Skeletal muscle satellite cell (primary cell): Measurements from ENCODE around the gene ATP8B1.

Source experiments
- H3K27me3 ChIP-seq: 2 replicates; pipeline ENCODE4 v1.7.0; 2013; ENCODE audit warnings: low read length; ENCODE audit not compliant: control insufficient read depth, insufficient read depth
- H3K36me3 ChIP-seq: 2 replicates; pipeline ENCODE4 v1.7.0; 2013; ENCODE audit warnings: mild to moderate bottlenecking, control low read depth, low read length; ENCODE audit not compliant: insufficient read depth
- H3K4me1 ChIP-seq: 2 replicates; pipeline ENCODE4 v1.7.0; 2013; ENCODE audit warnings: low read length; ENCODE audit not compliant: control insufficient read depth, insufficient read depth
- H3K4me2 ChIP-seq: 2 replicates; pipeline ENCODE4 v1.7.0; 2013; ENCODE audit warnings: mild to moderate bottlenecking, low read length
- H3K4me3 ChIP-seq: 2 replicates; pipeline ENCODE4 v1.7.0; 2013; ENCODE audit warnings: low read length
- H3K9ac ChIP-seq: 2 replicates; pipeline ENCODE4 v1.7.0; 2013; ENCODE audit warnings: mild to moderate bottlenecking, low read depth, low read length, moderate library complexity
- H3K9me3 ChIP-seq: replicated peaks from 2 replicates; pipeline ENCODE4 v1.7.0; 2013; ENCODE audit warnings: mild to moderate bottlenecking, control low read depth, low read length

The ATP8B1 gene

GRCh38 chr18:57709335-57709734, 93.8 kb downstream of the ATP8B1 start:
- peaks cover 8% of the 10 kb centered on the region for H3K36me3 ChIP-seq
- no peaks in the 10 kb centered on the region for H3K27me3 ChIP-seq
- no peaks in the 10 kb centered on the region for H3K9me3 ChIP-seq
- H3K4me1 ChIP-seq = peaks cover 10% of the 10 kb centered on the region
- no peak overlapping the region for H3K4me3 ChIP-seq
- no peak overlapping the region for H3K9ac ChIP-seq
- H3K4me2 ChIP-seq = no peak overlapping the region

GRCh38 chr18:57708288-57708687, 94.8 kb downstream of the ATP8B1 start:
- H3K36me3 ChIP-seq = peaks cover 8% of the 10 kb centered on the region
- no peak overlapping the region for H3K4me2 ChIP-seq
- no peak overlapping the region for H3K9ac ChIP-seq
- peaks cover 10% of the 10 kb centered on the region for H3K4me1 ChIP-seq
- no peaks in the 10 kb centered on the region for H3K27me3 ChIP-seq
- H3K4me3 ChIP-seq = no peak overlapping the region
- H3K9me3 ChIP-seq = no peaks in the 10 kb centered on the region

DNA sequence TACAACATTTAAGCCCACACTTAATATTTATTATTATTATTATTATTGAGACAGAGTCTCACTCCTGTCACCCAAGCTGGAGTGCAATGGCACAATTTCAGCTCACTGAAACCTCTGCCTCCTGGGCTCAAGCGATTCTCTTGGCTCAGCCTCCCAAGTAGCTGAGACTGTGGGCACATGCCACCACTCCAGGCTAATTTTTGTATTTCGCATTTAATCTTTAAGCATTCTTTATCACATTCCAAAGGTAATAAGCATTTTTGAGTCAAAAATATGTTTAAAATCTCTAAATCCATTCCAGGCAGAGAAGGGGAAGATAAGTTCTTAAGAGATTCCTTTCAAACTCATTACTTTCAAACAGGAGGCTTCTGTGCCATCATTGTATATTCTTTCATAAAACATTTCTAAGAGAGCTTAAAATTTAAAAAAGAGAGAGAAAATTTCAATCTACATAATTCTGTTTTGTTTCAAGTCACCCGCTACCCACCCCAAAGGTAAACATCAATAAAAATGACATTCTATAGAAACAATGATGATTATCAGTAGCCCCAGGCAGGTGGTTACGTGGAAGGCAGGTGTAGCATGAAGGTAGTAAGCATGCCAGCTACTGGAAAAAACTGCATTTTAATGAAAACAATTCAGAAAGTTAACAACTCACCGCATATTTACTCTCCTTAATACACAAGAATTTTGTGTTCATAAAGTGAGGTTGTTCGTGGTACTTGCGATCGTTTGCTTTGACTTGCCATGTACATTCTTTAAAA, 97.1 kb downstream of the ATP8B1 start:
- Histone ChIP-seq H3K9me3 (no peaks in the 10 kb centered on the region), H3K4me3 (no peak overlapping the region), H3K4me1 (no peaks in the 10 kb centered on the region), H3K9ac (no peak overlapping the region), H3K27me3 (no peaks in the 10 kb centered on the region), H3K4me2 (no peak overlapping the region), H3K36me3 (peaks cover 18% of the 10 kb centered on the region)

DNA sequence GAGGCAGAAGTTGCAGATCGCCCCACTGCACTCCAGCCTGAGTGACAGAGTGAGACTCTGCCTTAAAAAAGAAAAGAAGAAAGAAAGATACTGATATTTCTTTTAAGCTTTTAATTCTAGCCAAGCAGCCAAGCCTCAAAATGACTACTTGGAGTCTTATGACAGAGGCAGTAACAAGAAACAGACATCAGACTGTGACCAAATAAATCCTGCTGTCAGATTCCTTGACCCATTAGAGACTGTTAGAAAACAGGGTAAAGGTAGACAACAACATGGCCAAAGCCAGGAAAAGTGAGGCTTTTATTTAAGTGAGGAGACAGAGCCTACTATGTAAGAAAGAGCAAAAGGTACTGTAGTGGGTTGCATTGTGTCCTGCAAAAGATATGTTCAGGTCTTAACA, 98.1 kb downstream of the ATP8B1 start:
- peaks cover 25% of the 10 kb centered on the region for H3K36me3 ChIP-seq
- H3K4me3 ChIP-seq = no peak overlapping the region
- H3K9ac ChIP-seq = no peak overlapping the region
- no peaks in the 10 kb centered on the region for H3K4me1 ChIP-seq
- no peaks in the 10 kb centered on the region for H3K27me3 ChIP-seq
- no peaks in the 10 kb centered on the region for H3K9me3 ChIP-seq
- H3K4me2 ChIP-seq = no peak overlapping the region

GRCh38 chr18:57698571-57699276, 104.4 kb downstream of the ATP8B1 start:
- Histone ChIP-seq H3K36me3 (peaks cover 34% of the 10 kb centered on the region), H3K4me1 (peaks cover 19% of the 10 kb centered on the region), H3K4me3 (no peak overlapping the region), H3K27me3 (no peaks in the 10 kb centered on the region), H3K9me3 (no peaks in the 10 kb centered on the region), H3K4me2 (no peak overlapping the region), H3K9ac (peak overlapping the region; percentile 15)

- Histone ChIP-seq H3K9ac (no peak overlapping the region), H3K4me3 (no peak overlapping the region), H3K4me2 (no peak overlapping the region), H3K4me1 (peaks cover 24% of the 10 kb centered on the region), H3K36me3 (peaks cover 38% of the 10 kb centered on the region), H3K9me3 (no peaks in the 10 kb centered on the region), H3K27me3 (no peaks in the 10 kb centered on the region)
These were observed 105.7 kb downstream of the ATP8B1 start for GRCh38 chr18:57697426-57697825.

DNA sequence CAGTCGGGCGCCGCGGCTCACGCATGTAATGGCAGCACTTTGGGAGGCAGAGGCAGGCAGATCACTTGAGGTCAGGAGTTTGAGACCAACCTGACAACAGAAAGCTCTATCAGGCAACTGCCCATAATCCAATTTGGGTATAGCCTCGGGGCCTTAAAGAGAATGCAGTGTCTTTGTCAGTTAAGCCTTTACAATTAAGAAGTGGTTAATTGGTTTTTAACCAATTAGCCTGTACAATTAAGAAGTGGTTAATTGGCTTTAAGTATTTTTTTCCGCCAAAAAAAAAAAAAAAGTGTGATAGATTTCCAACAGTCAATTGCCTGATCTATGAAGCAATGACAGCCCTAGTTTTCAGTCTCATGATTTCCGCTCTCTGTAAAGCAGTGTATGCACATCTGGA, 106.8 kb downstream of the ATP8B1 start:
- Histone ChIP-seq H3K4me3 (no peak overlapping the region), H3K9ac (no peak overlapping the region), H3K36me3 (peaks cover 38% of the 10 kb centered on the region), H3K4me1 (peaks cover 24% of the 10 kb centered on the region), H3K9me3 (no peaks in the 10 kb centered on the region), H3K27me3 (no peaks in the 10 kb centered on the region), H3K4me2 (no peak overlapping the region)

DNA sequence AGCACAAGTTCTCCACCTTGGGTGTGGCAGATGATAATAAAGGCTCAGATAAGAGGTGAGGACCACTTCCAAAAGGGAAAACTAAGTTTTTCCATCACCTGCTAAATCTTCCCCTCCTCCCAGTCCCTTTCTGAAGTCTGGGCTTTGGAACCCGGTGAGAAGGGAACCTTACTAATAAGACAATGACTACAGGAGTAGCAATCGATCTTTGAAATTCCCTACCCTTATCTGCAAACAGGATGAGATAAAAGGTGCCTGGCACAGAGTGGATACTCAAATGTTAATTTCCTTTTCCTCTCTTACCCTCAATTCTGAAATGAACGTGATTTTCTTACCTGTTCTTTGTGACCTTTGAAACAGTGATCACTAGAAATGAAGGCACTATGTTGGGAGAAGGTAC, 111.8 kb downstream of the ATP8B1 start:
- no peaks in the 10 kb centered on the region for H3K9me3 ChIP-seq
- peaks cover 49% of the 10 kb centered on the region for H3K36me3 ChIP-seq
- no peak overlapping the region for H3K4me3 ChIP-seq
- H3K9ac ChIP-seq = no peak overlapping the region
- no peak overlapping the region for H3K4me2 ChIP-seq
- H3K27me3 ChIP-seq = no peaks in the 10 kb centered on the region
- H3K4me1 ChIP-seq = peaks cover 15% of the 10 kb centered on the region

DNA sequence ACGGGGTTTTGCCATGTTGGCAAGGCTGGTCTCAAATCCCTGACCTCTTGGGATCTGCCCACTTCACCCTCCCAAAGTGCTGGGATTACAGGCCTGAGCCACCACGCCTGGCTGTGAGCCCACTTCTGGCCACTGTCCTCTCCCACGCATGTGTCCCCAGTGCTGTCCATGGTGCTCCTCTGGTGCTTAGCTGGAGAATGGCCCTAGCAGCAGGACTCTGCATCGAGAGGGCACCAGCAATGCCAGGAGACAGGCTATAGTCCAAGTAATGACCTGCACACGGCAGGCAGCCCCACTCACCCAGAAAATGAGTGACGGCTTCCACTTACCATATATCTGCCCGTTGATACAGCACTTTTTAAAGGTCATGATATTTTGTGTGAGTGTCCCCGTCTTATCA, 115.1 kb downstream of the ATP8B1 start:
- H3K9ac ChIP-seq = no peak overlapping the region
- no peaks in the 10 kb centered on the region for H3K27me3 ChIP-seq
- H3K4me3 ChIP-seq = no peak overlapping the region
- H3K36me3 ChIP-seq = peaks cover 61% of the 10 kb centered on the region
- H3K4me2 ChIP-seq = no peak overlapping the region
- no peaks in the 10 kb centered on the region for H3K9me3 ChIP-seq
- H3K4me1 ChIP-seq = no peaks in the 10 kb centered on the region

GRCh38 chr18:57683470-57683869, 119.6 kb downstream of the ATP8B1 start:
- no peak overlapping the region for H3K4me3 ChIP-seq
- no peaks in the 10 kb centered on the region for H3K4me1 ChIP-seq
- no peak overlapping the region for H3K4me2 ChIP-seq
- peaks cover 49% of the 10 kb centered on the region for H3K36me3 ChIP-seq
- H3K9ac ChIP-seq = no peak overlapping the region
- no peaks in the 10 kb centered on the region for H3K27me3 ChIP-seq
- H3K9me3 ChIP-seq = no peaks in the 10 kb centered on the region

DNA sequence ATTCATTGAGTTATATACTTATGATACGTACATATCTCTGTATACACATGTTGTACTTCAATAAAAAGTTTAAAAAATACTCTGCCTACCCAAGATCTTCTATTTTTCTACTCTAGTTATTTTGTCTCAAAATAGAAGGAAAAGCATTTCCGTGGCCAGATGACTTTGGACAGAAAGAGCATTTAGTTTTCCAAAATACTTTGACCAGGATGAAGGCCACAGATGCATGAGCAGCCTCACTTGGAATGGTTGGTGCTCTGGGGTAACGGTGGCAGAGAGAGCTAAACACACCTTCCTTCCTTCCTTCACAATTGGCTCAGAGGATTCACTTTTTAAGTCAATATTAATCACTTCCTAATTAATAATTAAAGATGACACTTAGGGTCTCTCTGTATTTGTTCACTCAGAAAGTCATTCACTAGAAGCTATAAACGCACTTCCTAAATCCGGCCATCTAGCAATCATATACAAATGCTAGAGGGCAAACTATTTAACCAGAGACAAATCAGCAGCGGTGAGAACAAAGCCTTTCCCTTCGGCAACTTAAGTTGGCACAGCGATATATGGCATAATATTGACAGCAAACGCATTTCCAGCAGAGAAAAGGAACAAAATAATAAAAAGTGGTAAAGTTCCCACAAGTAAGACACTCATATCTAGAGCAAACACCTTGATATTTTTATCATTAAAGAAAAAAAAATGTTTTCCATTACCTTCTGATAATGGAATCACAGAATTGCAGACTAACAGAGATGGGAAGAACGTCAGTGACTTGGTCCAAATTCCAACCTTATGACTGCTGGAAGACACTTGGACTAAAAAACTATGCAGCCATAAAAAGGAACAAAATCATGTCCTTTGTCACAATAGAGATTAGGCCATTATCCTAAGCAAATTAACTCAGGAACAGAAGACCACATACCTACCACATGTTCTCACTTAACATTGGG, 125.6 kb downstream of the ATP8B1 start:
- no peak overlapping the region for H3K4me3 ChIP-seq
- H3K9me3 ChIP-seq = no peaks in the 10 kb centered on the region
- H3K27me3 ChIP-seq = no peaks in the 10 kb centered on the region
- H3K9ac ChIP-seq = no peak overlapping the region
- no peak overlapping the region for H3K4me2 ChIP-seq
- H3K4me1 ChIP-seq = no peaks in the 10 kb centered on the region
- peaks cover 35% of the 10 kb centered on the region for H3K36me3 ChIP-seq
